PFSK-1 (cell line): ENCODE results near the gene REPS1.

Source experiments
- POLR2AphosphoS5 ChIP-seq: IDR thresholded peaks from 2 replicates; pipeline ENCODE4 v1.6.1; 2012; ENCODE audit warnings: low read depth, mild to moderate bottlenecking, control low read depth, low read length, moderate library complexity
- REST ChIP-seq, 2 experiments: IDR thresholded peaks; 2 replicates each; pipeline versions ENCODE4 v1.6.1 to v1.8.0; 2011 to 2012; ENCODE audit warnings: low read depth in 2 of 2, low read length in 2 of 2, control low read depth in 1 of 2, inconsistent platforms in 1 of 2, mild to moderate bottlenecking in 1 of 2, moderate library complexity in 1 of 2; ENCODE audit not compliant: insufficient read depth in 1 of 2

- TF ChIP-seq POLR2AphosphoS5 (no peak), REST (IDR thresholded peaks at IDR 0.05; ENCODE audit: insufficient read depth in 1 of 2, low read depth in 2 of 2, low read length in 2 of 2) (no peak)
These were observed 31.7 kb upstream of the REPS1 start for GRCh38 chr6:139019722-139020121.
